Activated CD4-positive, alpha-beta T cell treated with anti-CD3 and anti-CD28 coated beads, Interleukin-2, amount 10 ng/mL, durations not matched to agents 7 days and 5 days (primary cell): Measurements from ENCODE around the gene ARFGEF3. TPM values are rescaled to one million over a fixed set of nuclear protein-coding genes. Genes with fewer than 3 reads are reported as not detected.
"Not testable (repeated sequence)": the region's sequence is repeated elsewhere in the genome, so short reads cannot be mapped to it uniquely, and the experiment has no call there.

ENCODE experiments used
- CTCF ChIA-PET: fragments of 350-600 bp; sonication (Branson Sonifier 250); formaldehyde crosslinking; loops from one replicate; lab custom pipeline; 2021; ENCODE audit warnings: antibody characterized with exemption; lab: Charles Lee
- POLR2A ChIA-PET: fragments of 350-600 bp; sonication (Branson Sonifier 250); formaldehyde crosslinking; loops from one replicate; lab custom pipeline; 2021; ENCODE audit warnings: antibody characterized with exemption; lab: Charles Lee
- DNase-seq: peaks from one replicate; pipeline ENCODE4 v3.0.0-alpha.2; 2020
- H3K27ac Mint-ChIP-seq: one replicate; pipeline ENCODE4 v1.8.0; 2021; ENCODE audit warnings: mild to moderate bottlenecking, moderate library complexity, mixed read lengths
- H3K27me3 Mint-ChIP-seq: one replicate; pipeline ENCODE4 v1.8.0; 2021; ENCODE audit warnings: mixed read lengths
- H3K36me3 Mint-ChIP-seq: one replicate; pipeline ENCODE4 v1.8.0; 2021; ENCODE audit warnings: low read depth, mixed read lengths
- H3K4me1 Mint-ChIP-seq: one replicate; pipeline ENCODE4 v1.8.0; 2021; ENCODE audit warnings: mixed read lengths
- H3K4me3 Mint-ChIP-seq: one replicate; pipeline ENCODE4 v1.8.0; 2021; ENCODE audit warnings: mild to moderate bottlenecking, moderate library complexity, mixed read lengths
- H3K9me3 Mint-ChIP-seq: one replicate; pipeline ENCODE4 v1.8.0; 2021; ENCODE audit warnings: mixed read lengths
- total RNA-seq, 2 experiments: library from RNA; stranded (reverse); gene quantifications; one replicate each; pipeline ENCODE4 v1.2.3, GENCODE V29; 2021

Gene ARFGEF3
- total RNA-seq, 2 experiments from 2014 or later, result 0.05 to 0.06 TPM

GRCh38 chr6:138346302-138347195, 184.8 kb downstream of the ARFGEF3 start:
- CTCF ChIA-PET, result interaction anchor here (1.1 kb wide), 1 partner anchor 61 kb away, joined by 3 read pairs; no protein-coding TSS in a partner anchor
- no peaks in the 10 kb centered on the region for H3K4me1 Mint-ChIP-seq
- no peak overlapping the region for H3K27ac Mint-ChIP-seq
- peaks cover 18% of the 10 kb centered on the region for H3K27me3 Mint-ChIP-seq
- POLR2A ChIA-PET, result no interaction called here
- no peak overlapping the region for H3K4me3 Mint-ChIP-seq
- no peaks in the 10 kb centered on the region for H3K36me3 Mint-ChIP-seq
- no peaks in the 10 kb centered on the region for H3K9me3 Mint-ChIP-seq
- no peak for DNase-seq

- H3K4me1 Mint-ChIP-seq, result no peaks in the 10 kb centered on the region
- H3K27ac Mint-ChIP-seq, result no peak overlapping the region
- H3K9me3 Mint-ChIP-seq, result no peaks in the 10 kb centered on the region
- ChIA-PET POLR2A (no interaction called here), CTCF (interaction anchor here (1.3 kb wide), 1 partner anchor 31 kb away, joined by 4 read pairs; no protein-coding TSS in a partner anchor)
- no peak overlapping the region for H3K4me3 Mint-ChIP-seq
- no peak for DNase-seq
- H3K27me3 Mint-ChIP-seq, result peaks cover 16% of the 10 kb centered on the region
- no peaks in the 10 kb centered on the region for H3K36me3 Mint-ChIP-seq
These were observed 186.1 kb downstream of the ARFGEF3 start for GRCh38 chr6:138347864-138348263.

- Mint-ChIP-seq H3K4me1 (no peaks in the 10 kb centered on the region), H3K27me3 (peaks cover 18% of the 10 kb centered on the region), H3K27ac (no peak overlapping the region), H3K9me3 (no peaks in the 10 kb centered on the region), H3K4me3 (no peak overlapping the region), H3K36me3 (no peaks in the 10 kb centered on the region)
- CTCF ChIA-PET, result no interaction called here
- POLR2A ChIA-PET, result no interaction called here
- no peak for DNase-seq
These were observed 188.2 kb downstream of the ARFGEF3 start for GRCh38 chr6:138349891-138350290.

- no peak overlapping the region for H3K27ac Mint-ChIP-seq
These were observed 196.2 kb downstream of the ARFGEF3 start for GRCh38 chr6:138357928-138358327.

GRCh38 chr6:138368684-138369083, 206.9 kb downstream of the ARFGEF3 start:
- H3K4me3 Mint-ChIP-seq, POLR2A ChIA-PET, H3K9me3 Mint-ChIP-seq, H3K27ac Mint-ChIP-seq, H3K4me1 Mint-ChIP-seq, DNase-seq, CTCF ChIA-PET, H3K36me3 Mint-ChIP-seq: not testable (repeated sequence)
- peaks cover 27% of the 10 kb centered on the region for H3K27me3 Mint-ChIP-seq

More at GRCh38 chr6:138357928-138358327, 196.2 kb downstream of the ARFGEF3 start:
- POLR2A ChIA-PET, result no interaction called here
- Mint-ChIP-seq H3K4me3 (no peak overlapping the region), H3K4me1 (no peaks in the 10 kb centered on the region), H3K36me3 (no peaks in the 10 kb centered on the region), H3K9me3 (no peaks in the 10 kb centered on the region), H3K27me3 (peaks cover 11% of the 10 kb centered on the region)
- CTCF ChIA-PET, result no interaction called here
- no peak for DNase-seq

GRCh38 chr6:138370631-138371451, 209.1 kb downstream of the ARFGEF3 start:
- no peak for DNase-seq
- H3K27me3 Mint-ChIP-seq, result peaks cover 20% of the 10 kb centered on the region
- POLR2A ChIA-PET, result no interaction called here
- no peaks in the 10 kb centered on the region for H3K36me3 Mint-ChIP-seq
- H3K27ac Mint-ChIP-seq, result no peak overlapping the region
- H3K4me3 Mint-ChIP-seq, result no peak overlapping the region
- H3K9me3 Mint-ChIP-seq, result no peaks in the 10 kb centered on the region
- no peaks in the 10 kb centered on the region for H3K4me1 Mint-ChIP-seq
- CTCF ChIA-PET, result no interaction called here

- H3K36me3 Mint-ChIP-seq, result no peaks in the 10 kb centered on the region
- peaks cover 19% of the 10 kb centered on the region for H3K27me3 Mint-ChIP-seq
- ChIA-PET POLR2A (no interaction called here), CTCF (no interaction called here)
- no peak overlapping the region for H3K27ac Mint-ChIP-seq
- H3K4me3 Mint-ChIP-seq, result no peak overlapping the region
- H3K4me1 Mint-ChIP-seq, result no peaks in the 10 kb centered on the region
- H3K9me3 Mint-ChIP-seq, result no peaks in the 10 kb centered on the region
- DNase-seq, result no peak
These were observed 209.6 kb downstream of the ARFGEF3 start for GRCh38 chr6:138371452-138371711.

- Mint-ChIP-seq H3K27me3 (peaks cover 19% of the 10 kb centered on the region), H3K36me3 (no peaks in the 10 kb centered on the region), H3K4me3 (no peak overlapping the region), H3K4me1 (no peaks in the 10 kb centered on the region), H3K27ac (no peak overlapping the region), H3K9me3 (no peaks in the 10 kb centered on the region)
- POLR2A ChIA-PET, result no interaction called here
- no peak for DNase-seq
- CTCF ChIA-PET, result no interaction called here
These were observed 210.0 kb downstream of the ARFGEF3 start for GRCh38 chr6:138371720-138372119.

- Mint-ChIP-seq H3K9me3 (no peaks in the 10 kb centered on the region), H3K4me3 (no peak overlapping the region), H3K4me1 (no peaks in the 10 kb centered on the region), H3K27ac (no peak overlapping the region), H3K27me3 (peaks cover 18% of the 10 kb centered on the region), H3K36me3 (no peaks in the 10 kb centered on the region)
- no peak for DNase-seq
- ChIA-PET CTCF (no interaction called here), POLR2A (no interaction called here)
These were observed 211.1 kb downstream of the ARFGEF3 start for GRCh38 chr6:138372711-138373463.

- Mint-ChIP-seq H3K36me3 (no peaks in the 10 kb centered on the region), H3K9me3 (no peaks in the 10 kb centered on the region), H3K4me3 (no peak overlapping the region), H3K27ac (no peak overlapping the region), H3K27me3 (peaks cover 18% of the 10 kb centered on the region), H3K4me1 (no peaks in the 10 kb centered on the region)
- no peak for DNase-seq
- ChIA-PET POLR2A (no interaction called here), CTCF (interaction anchor here (0.5 kb wide), 1 partner anchor 14 kb away, joined by 3 read pairs; no protein-coding TSS in a partner anchor)
These were observed 212.5 kb downstream of the ARFGEF3 start for GRCh38 chr6:138374230-138374629.

- POLR2A ChIA-PET, result no interaction called here
- CTCF ChIA-PET, result no interaction called here
- Mint-ChIP-seq H3K27me3 (peaks cover 17% of the 10 kb centered on the region), H3K4me1 (no peaks in the 10 kb centered on the region), H3K27ac (no peak overlapping the region), H3K4me3 (no peak overlapping the region), H3K9me3 (no peaks in the 10 kb centered on the region), H3K36me3 (no peaks in the 10 kb centered on the region)
- DNase-seq, result no peak
These were observed 213.1 kb downstream of the ARFGEF3 start for GRCh38 chr6:138374815-138375214.

- ChIA-PET POLR2A (no interaction called here), CTCF (no interaction called here)
- Mint-ChIP-seq H3K4me1 (no peaks in the 10 kb centered on the region), H3K4me3 (no peak overlapping the region), H3K27ac (no peak overlapping the region), H3K9me3 (no peaks in the 10 kb centered on the region), H3K36me3 (no peaks in the 10 kb centered on the region), H3K27me3 (peaks cover 8% of the 10 kb centered on the region)
- no peak for DNase-seq
These were observed 215.3 kb downstream of the ARFGEF3 start for GRCh38 chr6:138377042-138377441.

- no peak within 1 kb of the TSS for H3K4me3 Mint-ChIP-seq
- DNase-seq, result no peak
- peaks cover 7% of the 10 kb centered on the region for H3K27me3 Mint-ChIP-seq
- H3K36me3 Mint-ChIP-seq, result no peaks in the 10 kb centered on the region
- ChIA-PET CTCF (no interaction called here), POLR2A (no interaction called here)
- no peaks in the 10 kb centered on the region for H3K9me3 Mint-ChIP-seq
- H3K27ac Mint-ChIP-seq, result no peak within 1 kb of the TSS
- no peaks in the 10 kb centered on the region for H3K4me1 Mint-ChIP-seq
These were observed 216.1 kb downstream of the ARFGEF3 start, which contains the start of gene SMIM28 for GRCh38 chr6:138377844-138378243. SMIM28 (plus strand) TSS chr6:138377905; CDS start chr6:138378073, 168 bp downstream.
